SK-N-MC (cell line): ENCODE measurements around the gene MRTFB.

Source experiments
- DNase-seq: peaks from one replicate; pipeline ENCODE4 v3.0.0-alpha.2; 2011; ENCODE audit warnings: low read depth, low spot score
- H3K27ac ChIP-seq: fragments of 200-600 bp; sonication (generic); 2 replicates; pipeline ENCODE4 v1.5.1; 2016; ENCODE audit warnings: mixed run types
- H3K36me3 ChIP-seq: fragments of 200-600 bp; sonication (generic); 2 replicates; pipeline ENCODE4 v1.6.1; 2017; ENCODE audit warnings: antibody characterized with exemption, low read length, mixed read lengths; ENCODE audit not compliant: insufficient read depth
- H3K4me3 ChIP-seq: fragments of 200-600 bp; sonication (generic); 2 replicates; pipeline ENCODE4 v1.5.1; 2016
- H3K9ac ChIP-seq: fragments of 200-600 bp; sonication (generic); 2 replicates; pipeline ENCODE4 v1.8.0; 2017; ENCODE audit warnings: mixed run types, mixed read lengths; ENCODE audit not compliant: insufficient read length
- H3K9me3 ChIP-seq: fragments of 200-600 bp; sonication (generic); 2 replicates; pipeline ENCODE4 v1.6.1; 2017; ENCODE audit warnings: low read depth, mild to moderate bottlenecking, antibody characterized with exemption, low read length, moderate library complexity, mixed read lengths
- EZH2 ChIP-seq: fragments of 200-600 bp; sonication (generic); IDR thresholded peaks from one replicate; pipeline ENCODE4 v1.6.1; 2017; ENCODE audit warnings: antibody characterized with exemption
- FOXP2 ChIP-seq: optimal IDR thresholded peaks from 2 replicates; pipeline ENCODE3; 2011; ENCODE audit warnings: mild to moderate bottlenecking, moderate library complexity; ENCODE audit not compliant: insufficient read depth; ENCODE audit errors: extremely low read length, control extremely low read depth
- POLR2AphosphoS5 ChIP-seq: IDR thresholded peaks from 2 replicates; pipeline ENCODE4 v1.6.1; 2012; ENCODE audit warnings: mild to moderate bottlenecking, low read depth, low read length, borderline replicate concordance

Gene MRTFB

GRCh38 chr16:14072360-14072759 is 1.2 kb downstream of the MRTFB start:
- H3K27ac ChIP-seq: no peak overlapping the region
- TF ChIP-seq POLR2AphosphoS5: no peak
- TF ChIP-seq FOXP2: no peak
- no peak for TF ChIP-seq EZH2
- H3K9me3 ChIP-seq: no peaks in the 10 kb centered on the region
- no peaks in the 10 kb centered on the region; the same call in 1 of the 2 replicates for H3K36me3 ChIP-seq
- no peak for DNase-seq
- H3K4me3 ChIP-seq: peak overlapping the region; percentile 98
- peak overlapping the region; percentile 93 for H3K9ac ChIP-seq

- Histone ChIP-seq H3K9ac (no peak overlapping the region), H3K4me3 (no peak overlapping the region), H3K9me3 (no peaks in the 10 kb centered on the region), H3K36me3 (peaks cover 5% of the 10 kb centered on the region), H3K27ac (no peak overlapping the region)
- TF ChIP-seq EZH2 (no peak), POLR2AphosphoS5 (no peak), FOXP2 (no peak)
- DNase-seq: no peak
These were observed 3.4 kb downstream of the MRTFB start for GRCh38 chr16:14074544-14074943.

DNA sequence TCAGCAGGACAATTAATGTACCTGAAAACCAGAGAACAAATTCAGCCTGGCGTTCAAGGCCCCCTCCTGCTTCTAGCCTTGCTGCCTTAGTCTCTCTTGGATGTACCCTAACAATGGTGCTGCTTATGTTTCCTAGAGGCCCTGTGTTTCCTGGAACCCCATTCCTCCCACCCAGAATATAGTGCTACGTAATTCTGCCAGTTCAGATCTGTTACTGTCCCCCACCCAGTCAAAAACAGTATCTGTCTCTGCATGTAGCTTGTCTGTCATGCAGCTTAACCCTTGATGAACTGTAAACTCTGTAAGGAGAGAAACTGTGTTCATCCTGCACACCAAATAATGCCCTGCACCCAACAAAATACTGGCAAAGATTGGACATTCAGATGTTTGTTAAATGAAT is 6.8 kb downstream of the MRTFB start:
- H3K9me3 ChIP-seq: no peaks in the 10 kb centered on the region
- TF ChIP-seq FOXP2 (no peak), EZH2 (no peak), POLR2AphosphoS5 (no peak)
- peaks cover 27% of the 10 kb centered on the region for H3K36me3 ChIP-seq
- DNase-seq: no peak
- H3K4me3 ChIP-seq: no peak overlapping the region
- H3K27ac ChIP-seq: no peak overlapping the region
- no peak overlapping the region for H3K9ac ChIP-seq

DNA sequence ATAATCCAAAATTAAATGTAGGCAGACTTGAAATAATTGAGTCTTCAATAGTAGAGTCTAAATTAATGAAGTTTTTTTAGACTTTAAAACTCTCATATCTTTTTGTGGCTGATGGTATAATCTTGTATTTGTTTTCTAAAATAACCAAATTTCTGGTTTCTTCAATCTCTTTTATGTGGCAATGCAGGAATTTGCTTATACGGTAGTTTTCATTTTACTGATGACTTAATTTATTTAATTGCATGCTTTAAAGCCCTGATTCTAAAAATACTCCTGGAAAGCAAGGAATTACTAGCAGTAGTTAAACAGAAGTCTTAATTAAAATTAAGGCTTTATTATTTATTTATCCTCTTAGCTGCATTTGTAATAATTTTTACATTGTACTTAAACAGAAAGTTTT is 15.4 kb downstream of the MRTFB start:
- peak overlapping the region; percentile 36; the same call in 1 of the 2 replicates for H3K4me3 ChIP-seq
- TF ChIP-seq FOXP2: no peak
- TF ChIP-seq POLR2AphosphoS5: no peak
- TF ChIP-seq EZH2: no peak
- DNase-seq: no peak
- peaks cover 24% of the 10 kb centered on the region for H3K36me3 ChIP-seq
- H3K27ac ChIP-seq: peak overlapping the region; percentile 51; the same call in 1 of the 2 replicates
- no peaks in the 10 kb centered on the region for H3K9me3 ChIP-seq
- H3K9ac ChIP-seq: no peak overlapping the region

DNA sequence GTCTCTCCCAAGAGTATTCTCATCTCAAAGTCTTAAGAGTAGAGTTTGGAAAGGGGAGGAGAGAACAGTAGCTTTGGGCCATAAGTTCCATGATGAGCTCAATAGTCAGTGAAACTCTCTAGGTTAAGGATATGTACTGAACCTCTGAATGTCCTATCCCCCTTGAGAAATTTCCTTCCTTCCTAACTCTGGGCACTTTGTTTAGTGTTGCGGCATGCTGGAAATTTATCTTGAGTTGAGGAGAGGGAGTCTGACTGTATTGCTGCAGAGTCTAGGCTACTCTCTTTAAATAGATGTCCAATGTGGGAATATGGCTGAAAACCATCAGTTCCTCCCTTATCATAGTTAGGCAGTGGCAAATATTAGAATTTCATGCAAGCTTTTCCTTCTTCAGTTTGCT is 16.1 kb downstream of the MRTFB start:
- no peak overlapping the region for H3K9ac ChIP-seq
- no peak for DNase-seq
- H3K9me3 ChIP-seq: no peaks in the 10 kb centered on the region
- no peak overlapping the region for H3K4me3 ChIP-seq
- TF ChIP-seq EZH2 (no peak), POLR2AphosphoS5 (no peak), FOXP2 (no peak)
- peaks cover 17% of the 10 kb centered on the region for H3K36me3 ChIP-seq
- H3K27ac ChIP-seq: no peak overlapping the region

DNA sequence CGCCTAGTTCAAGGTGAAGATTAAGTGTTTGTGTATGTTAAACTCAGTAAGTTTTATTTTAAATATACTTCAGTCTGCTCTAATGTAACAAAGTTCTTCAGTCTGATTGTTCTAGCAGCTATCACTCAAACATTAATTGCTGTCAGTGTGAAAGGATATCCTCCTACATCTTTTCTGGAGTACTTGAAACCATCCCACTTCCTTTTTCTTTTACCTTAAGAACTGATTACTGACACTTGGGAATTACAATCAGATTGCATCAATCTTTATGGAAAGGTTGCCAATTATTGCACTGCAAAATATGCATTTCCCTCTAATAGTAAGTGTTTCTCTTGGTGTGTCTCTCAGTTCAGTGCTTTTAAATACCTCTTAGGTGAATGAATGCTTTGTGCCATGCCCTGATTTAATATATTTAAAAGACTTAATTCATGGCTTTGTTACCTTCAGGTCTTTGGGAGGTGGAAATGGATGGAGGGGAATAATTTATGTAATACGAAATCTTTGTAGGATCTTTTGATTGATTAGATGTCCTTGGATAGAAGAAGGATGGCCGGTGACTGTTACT is 16.6 kb downstream of the MRTFB start:
- peaks cover 14% of the 10 kb centered on the region for H3K36me3 ChIP-seq
- TF ChIP-seq POLR2AphosphoS5: no peak
- no peak for TF ChIP-seq FOXP2
- TF ChIP-seq EZH2: no peak
- H3K9ac ChIP-seq: no peak overlapping the region
- H3K27ac ChIP-seq: no peak overlapping the region
- no peak overlapping the region for H3K4me3 ChIP-seq
- no peak for DNase-seq
- no peaks in the 10 kb centered on the region for H3K9me3 ChIP-seq

DNA sequence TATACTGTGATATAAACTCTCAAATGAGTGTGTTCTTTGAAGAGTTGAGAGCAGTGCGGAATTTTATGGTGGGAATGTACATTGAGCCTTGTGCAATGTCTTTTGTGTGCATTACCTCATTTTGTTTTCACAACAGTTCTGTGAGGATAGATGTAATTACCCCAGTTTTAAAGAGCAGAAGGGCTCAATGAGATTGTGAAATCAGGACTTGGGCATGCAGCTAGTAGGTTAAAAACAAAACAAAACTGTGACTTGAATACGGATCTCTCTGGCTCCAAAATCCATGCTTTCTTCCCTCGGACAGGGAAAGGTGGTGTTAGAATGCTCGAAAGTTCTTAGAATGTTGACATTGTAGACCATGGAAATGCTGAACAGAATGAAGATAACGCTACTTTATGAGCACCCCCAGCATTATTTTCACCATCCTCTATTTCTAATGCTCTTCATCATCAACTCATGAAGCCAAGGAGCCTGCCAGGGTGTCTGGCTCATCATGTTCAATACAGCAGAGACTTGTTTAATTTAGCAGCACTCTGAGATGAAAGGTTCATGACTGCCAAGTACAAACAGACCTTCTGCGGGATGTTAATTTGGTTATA is 17.1 kb downstream of the MRTFB start:
- Histone ChIP-seq H3K27ac (no peak overlapping the region), H3K36me3 (peaks cover 12% of the 10 kb centered on the region), H3K9ac (no peak overlapping the region), H3K4me3 (no peak overlapping the region), H3K9me3 (no peaks in the 10 kb centered on the region)
- TF ChIP-seq FOXP2: no peak
- no peak for TF ChIP-seq POLR2AphosphoS5
- TF ChIP-seq EZH2: no peak
- DNase-seq: no peak

GRCh38 chr16:14089283-14089823 is 18.2 kb downstream of the MRTFB start:
- TF ChIP-seq EZH2: no peak
- no peak for TF ChIP-seq POLR2AphosphoS5
- TF ChIP-seq FOXP2: no peak
- no peak for DNase-seq
- Histone ChIP-seq H3K9me3 (no peaks in the 10 kb centered on the region), H3K9ac (no peak overlapping the region), H3K4me3 (no peak overlapping the region), H3K27ac (no peak overlapping the region), H3K36me3 (peaks cover 2% of the 10 kb centered on the region; the same call in 1 of the 2 replicates)
